Skin epidermis (tissue), 12 donors: ENCODE measurements around the gene ENTPD8.
"Not testable (repeated sequence)": the region's sequence is repeated elsewhere in the genome, so short reads cannot be mapped to it uniquely, and the experiment has no call there.

Experiments used
- H3K27ac ChIP-seq, 21 experiments: fragments of 200-600 bp; sonication (generic) in 11 of 21; one replicate each; pipeline ENCODE4 v1.5.0; 2020; ENCODE audit warnings: mild to moderate bottlenecking in 3 of 21, inconsistent platforms in 2 of 21, moderate library complexity in 2 of 21
- H3K4me3 ChIP-seq, 7 experiments: fragments of 200-600 bp; sonication (generic) in 2 of 7; one replicate each; pipeline ENCODE4 v1.5.0; 2020; ENCODE audit warnings: inconsistent platforms in 2 of 7, mild to moderate bottlenecking in 2 of 7, moderate library complexity in 1 of 7

The ENTPD8 gene

GRCh38 chr9:137388589-137389427 is 52.3 kb downstream of the ENTPD8 start:
- no peak overlapping the region for H3K4me3 ChIP-seq
- H3K27ac ChIP-seq: peak overlapping the region in 5 of 21 experiments; percentile 17 to 88 (median 72)

GRCh38 chr9:137387891-137388560 is 53.1 kb downstream of the ENTPD8 start:
- Histone ChIP-seq H3K4me3 (no peak overlapping the region), H3K27ac (peak overlapping the region in 20 of 21 experiments; percentile 25 to 91 (median 72))

- H3K4me3 ChIP-seq: no peak overlapping the region
- H3K27ac ChIP-seq: peak overlapping the region in 20 of 21 experiments; percentile 25 to 91 (median 72)
Observed at GRCh38 chr9:137387114-137387890, 53.9 kb downstream of the ENTPD8 start.

- peak overlapping the region in 17 of 21 experiments; percentile 15 to 91 (median 68) for H3K27ac ChIP-seq
Observed at GRCh38 chr9:137386507-137387113, 54.5 kb downstream of the ENTPD8 start.

GRCh38 chr9:137385061-137385655 is 56.0 kb downstream of the ENTPD8 start:
- H3K4me3 ChIP-seq: no peak overlapping the region
- H3K27ac ChIP-seq: no peak overlapping the region

More at GRCh38 chr9:137386507-137387113, 54.5 kb downstream of the ENTPD8 start:
- H3K4me3 ChIP-seq: not testable (repeated sequence)
